ENCODE results near the gene CCDC149. TPM values are rescaled to one million over a fixed set of nuclear protein-coding genes. Genes with fewer than 3 reads are reported as not detected.

Gene CCDC149
- total and polyA plus RNA-seq, 2 donors (not counting 1 experiment from before 2014, with no cell fraction given): not detected

- intact Hi-C loops (cut with micrococcal nuclease): no loop called here
- Mint-ChIP-seq H3K27ac (no peak overlapping the region), H3K9me3 (ENCODE audit: insufficient read depth) (no peaks in the 10 kb centered on the region), H3K27me3 (no peaks in the 10 kb centered on the region), H3K4me1 (no peaks in the 10 kb centered on the region), H3K4me3 (no peak overlapping the region)
- no peak overlapping the region for H3K27ac ChIP-seq (ENCODE audit: low read length in 2 of 2)
- no peak overlapping the region for H3K4me2 ChIP-seq (replicated peaks; ENCODE audit: low read depth, low read length, poor library complexity, severe bottlenecking)
- no peak for ATAC-seq (ENCODE audit: low read depth)
- no peaks in the 10 kb centered on the region for H3K36me3 ChIP-seq (replicated peaks in 1 of 2; ENCODE audit: control extremely low read depth in 1 of 2, control insufficient read depth in 1 of 2, extremely low read depth in 1 of 2, insufficient read depth in 2 of 2, low read length in 1 of 2)
- no peak for DNase-seq
- H3K9ac ChIP-seq (ENCODE audit: low read length): no peak overlapping the region
- H2AFZ ChIP-seq (ENCODE audit: insufficient read depth, low read depth, low read length, poor library complexity, severe bottlenecking): no peak overlapping the region
- CTCF ChIA-PET: no interaction called here
- no peak overlapping the region for H3K4me3 ChIP-seq (ENCODE audit: control extremely low read depth in 1 of 5, extremely low read depth in 1 of 5, insufficient read depth in 1 of 5, low read depth in 2 of 5, low read length in 4 of 5)
- H3K9me3 ChIP-seq (ENCODE audit: control extremely low read depth in 1 of 3, control insufficient read depth in 2 of 3, insufficient read depth in 1 of 3, low read length in 2 of 3): peaks cover 0 to 3% (median 0%) of the 10 kb centered on the region in 3 donors
- H4K20me1 ChIP-seq (ENCODE audit: control insufficient read depth, insufficient read depth, low read length, poor library complexity, severe bottlenecking): no peaks in the 10 kb centered on the region
- WGBS (ENCODE audit: insufficient coverage): 85% methylated on average over 3 of the region's 9 CpGs
- POLR2A ChIA-PET: no interaction called here
- no peaks in the 10 kb centered on the region for H3K27me3 ChIP-seq (replicated peaks in 1 of 4; ENCODE audit: control extremely low read depth in 1 of 4, control insufficient read depth in 3 of 4, insufficient read depth in 4 of 4, low read length in 3 of 4)
- H3K4me1 ChIP-seq (ENCODE audit: control insufficient read depth in 2 of 2, insufficient read depth in 2 of 2, low read length in 2 of 2): no peaks in the 10 kb centered on the region
- no peaks in the 10 kb centered on the region for H3K79me2 ChIP-seq (ENCODE audit: control insufficient read depth, insufficient read depth, low read length)
- TF ChIP-seq EZH2 (IDR thresholded peaks at IDR 0.05; ENCODE audit: borderline replicate concordance, insufficient read depth, low read depth, low read length, poor library complexity, severe bottlenecking) (no peak), CTCF (IDR thresholded peaks at IDR 0.05) (no peak)
These were observed 34.8 kb downstream of the CCDC149 start for GRCh38 chr4:24877868-24878635.

- WGBS (ENCODE audit: insufficient coverage): 97% methylated on average over 4 of the region's 6 CpGs
- Histone ChIP-seq H2AFZ (ENCODE audit: insufficient read depth, low read depth, low read length, poor library complexity, severe bottlenecking) (no peak overlapping the region), H3K4me2 (replicated peaks; ENCODE audit: low read depth, low read length, poor library complexity, severe bottlenecking) (no peak overlapping the region), H3K9me3 (ENCODE audit: control extremely low read depth in 1 of 3, control insufficient read depth in 2 of 3, insufficient read depth in 1 of 3, low read length in 2 of 3) (peaks cover 0 to 3% (median 0%) of the 10 kb centered on the region in 3 donors), H3K36me3 (replicated peaks in 1 of 2; ENCODE audit: control extremely low read depth in 1 of 2, control insufficient read depth in 1 of 2, extremely low read depth in 1 of 2, insufficient read depth in 2 of 2, low read length in 1 of 2) (no peaks in the 10 kb centered on the region), H4K20me1 (ENCODE audit: control insufficient read depth, insufficient read depth, low read length, poor library complexity, severe bottlenecking) (no peaks in the 10 kb centered on the region), H3K79me2 (ENCODE audit: control insufficient read depth, insufficient read depth, low read length) (no peaks in the 10 kb centered on the region), H3K27me3 (replicated peaks in 1 of 4; ENCODE audit: control extremely low read depth in 1 of 4, control insufficient read depth in 3 of 4, insufficient read depth in 4 of 4, low read length in 3 of 4) (no peaks in the 10 kb centered on the region), H3K27ac (ENCODE audit: low read length in 2 of 2) (no peak overlapping the region), H3K9ac (ENCODE audit: low read length) (no peak overlapping the region), H3K4me1 (ENCODE audit: control insufficient read depth in 2 of 2, insufficient read depth in 2 of 2, low read length in 2 of 2) (no peaks in the 10 kb centered on the region), H3K4me3 (ENCODE audit: control extremely low read depth in 1 of 5, extremely low read depth in 1 of 5, insufficient read depth in 1 of 5, low read depth in 2 of 5, low read length in 4 of 5) (no peak overlapping the region)
- H3K9me3 Mint-ChIP-seq (ENCODE audit: insufficient read depth): no peaks in the 10 kb centered on the region
- intact Hi-C loops (cut with micrococcal nuclease): no loop called here
- H3K27me3 Mint-ChIP-seq: no peaks in the 10 kb centered on the region
- POLR2A ChIA-PET: no interaction called here
- H3K4me3 Mint-ChIP-seq: no peak overlapping the region
- no peak for ATAC-seq (ENCODE audit: low read depth)
- no peak overlapping the region for H3K27ac Mint-ChIP-seq
- no peak for DNase-seq
- TF ChIP-seq EZH2 (IDR thresholded peaks at IDR 0.05; ENCODE audit: borderline replicate concordance, insufficient read depth, low read depth, low read length, poor library complexity, severe bottlenecking) (no peak), CTCF (IDR thresholded peaks at IDR 0.05) (no peak)
- H3K4me1 Mint-ChIP-seq: no peaks in the 10 kb centered on the region
- CTCF ChIA-PET: no interaction called here
These were observed 36.4 kb downstream of the CCDC149 start for GRCh38 chr4:24876431-24876830.
